ENCODE data around the gene STRIT1. TPM values are rescaled to one million over a fixed set of nuclear protein-coding genes. Genes with fewer than 3 reads are reported as not detected.

Gene STRIT1
- total and polyA plus RNA-seq, 10 of the 15 experiments (the other 5 are each of a cell fraction or from before 2014, with no cell fraction given): not detected

- TF ChIP-seq MAX (IDR thresholded peaks at IDR 0.05; ENCODE audit: low read depth, low read length): no peak
- TF ChIP-seq TAF1 (IDR thresholded peaks at IDR 0.05; ENCODE audit: borderline replicate concordance, low read depth, low read length): no peak
- TF ChIP-seq FOS (IDR thresholded peaks at IDR 0.05; ENCODE audit: borderline replicate concordance, extremely low read depth, insufficient read length): no peak
- no peak for TF ChIP-seq SMC3 (IDR thresholded peaks at IDR 0.05; ENCODE audit: borderline replicate concordance, low read length)
- TF ChIP-seq E2F4 (IDR thresholded peaks at IDR 0.05; ENCODE audit: low read depth, low read length): no peak
- TF ChIP-seq POLR2A (IDR thresholded peaks at IDR 0.05; ENCODE audit: low read depth, low read length): no peak
- TF ChIP-seq RB1 (IDR thresholded peaks at IDR 0.05; ENCODE audit: borderline replicate concordance): no peak
- no peak for TF ChIP-seq ZNF687 (IDR thresholded peaks at IDR 0.05)
- TF ChIP-seq NR2C1 (IDR thresholded peaks at IDR 0.05): no peak
- TF ChIP-seq USF2 (IDR thresholded peaks at IDR 0.05; ENCODE audit: borderline replicate concordance, low read depth, low read length): no peak
- TF ChIP-seq WRNIP1 (IDR thresholded peaks at IDR 0.05; ENCODE audit: borderline replicate concordance, low read depth, low read length): no peak
- no peak for TF ChIP-seq STAT3 (IDR thresholded peaks at IDR 0.05; ENCODE audit: low read depth, low read length)
- no peak for TF ChIP-seq ZBTB11 (CRISPR knock-in tag; IDR thresholded peaks at IDR 0.05)
- no peak for TF ChIP-seq EZH2 (IDR thresholded peaks at IDR 0.05; ENCODE audit: borderline replicate concordance, control insufficient read depth, low read depth, low read length)
- no peak for TF ChIP-seq EGR1 (IDR thresholded peaks at IDR 0.05; ENCODE audit: borderline replicate concordance in 1 of 2, low read depth in 2 of 2, low read length in 2 of 2)
- ChIA-PET POLR2A (no interaction called here), CTCF (no interaction called here), SMC1A (ENCODE audit: uncharacterized antibody, unreplicated experiment) (no interaction called here), RAD21 (ENCODE audit: unreplicated experiment) (no interaction called here)
- H3K4me1 ChIP-seq (ENCODE audit: control insufficient read depth, insufficient read depth, low read length): no peaks in the 10 kb centered on the region
- no peaks in the 10 kb centered on the region for H3K27me3 ChIP-seq (replicated peaks in 1 of 2; ENCODE audit: control insufficient read depth in 2 of 2, insufficient read depth in 2 of 2, low read length in 1 of 2)
- 47% methylated on average over 1 of the region's 1 CpG for WGBS (ENCODE audit: insufficient coverage, insufficient replicate concordance, low lambda C conversion rate, missing lambda C conversion rate)
- H3K79me2 ChIP-seq (ENCODE audit: control insufficient read depth, insufficient read depth, low read length): no peaks in the 10 kb centered on the region
- H3K4me2 ChIP-seq (ENCODE audit: control insufficient read depth, insufficient read depth): no peak overlapping the region
- no peaks in the 10 kb centered on the region for H4K20me1 ChIP-seq (ENCODE audit: control insufficient read depth, insufficient read depth)
- no peak overlapping the region for H3K9ac ChIP-seq (ENCODE audit: control insufficient read depth, insufficient read depth, low read length)
- FAIRE-seq (no peak), ATAC-seq (no peak), DNase-seq (ENCODE audit: low read depth, low spot score) (no peak)
- no peak overlapping the region for H3K27ac ChIP-seq (ENCODE audit: control insufficient read depth, insufficient read depth)
- no peak overlapping the region for H2AFZ ChIP-seq (ENCODE audit: control insufficient read depth, low read depth, low read length)
- BruUV-seq (replicated peaks): no TSS peak
- intact Hi-C loops (cut with micrococcal nuclease; ENCODE audit: unreplicated experiment) (loop anchor here (10.0 kb wide), 1 partner anchor 643 kb away; no protein-coding TSS in a partner anchor), in situ Hi-C loops (cut with MboI) (loop anchor here (10.0 kb wide), 1 partner anchor 1003 kb away; the partner anchor contains the start of gene DHX36)
- no peaks in the 10 kb centered on the region for H3K9me3 ChIP-seq (replicated peaks; ENCODE audit: control insufficient read depth, insufficient read depth, low read length)
- no peak overlapping the region for H3K4me3 ChIP-seq
- no peaks in the 10 kb centered on the region for H3K36me3 ChIP-seq (ENCODE audit: control insufficient read depth in 2 of 2, insufficient read depth in 2 of 2, low read length in 1 of 2)
Observed at GRCh38 chr3:155327430-155327829, 33.9 kb upstream of the STRIT1 start.
